ENCODE data around the gene FCN1. TPM values are rescaled to one million over a fixed set of nuclear protein-coding genes. Genes with fewer than 3 reads are reported as not detected.

Gene FCN1
- polyA plus RNA-seq, 1 of the 3 experiments (the other 2 are of a cell fraction): not detected

- no peak overlapping the region for H3K4me2 ChIP-seq
- no peaks in the 10 kb centered on the region for H3K27me3 ChIP-seq (ENCODE audit: insufficient read depth)
- no peaks in the 10 kb centered on the region for H3F3A ChIP-seq (replicated peaks; ENCODE audit: insufficient read depth)
- H3K9me3 ChIP-seq: no peaks in the 10 kb centered on the region
- no peaks in the 10 kb centered on the region for H4K20me1 ChIP-seq (ENCODE audit: insufficient read depth)
- no peaks in the 10 kb centered on the region for H3K9me2 ChIP-seq
- TF ChIP-seq SMC3 (IDR thresholded peaks at IDR 0.05; ENCODE audit: low read depth, low read length) (no peak), POLR2AphosphoS5 (IDR thresholded peaks at IDR 0.05; ENCODE audit: low read depth, low read length) (no peak), MAX (IDR thresholded peaks at IDR 0.05; ENCODE audit: low read depth) (no peak), USF2 (IDR thresholded peaks at IDR 0.05; ENCODE audit: borderline replicate concordance, low read depth, low read length) (no peak), CHD2 (IDR thresholded peaks at IDR 0.05; ENCODE audit: low read length, partially characterized antibody) (no peak), GABPA (IDR thresholded peaks at IDR 0.05; ENCODE audit: low read depth) (no peak), IRF3 (IDR thresholded peaks at IDR 0.05; ENCODE audit: low read depth, low read length) (no peak), NRF1 (IDR thresholded peaks at IDR 0.05; ENCODE audit: low read depth, low read length) (no peak), PBX3 (IDR thresholded peaks at IDR 0.05) (no peak), JUND (IDR thresholded peaks at IDR 0.05) (no peak), NFIC (IDR thresholded peaks at IDR 0.05; ENCODE audit: borderline replicate concordance) (no peak), ZBTB33 (IDR thresholded peaks at IDR 0.05; ENCODE audit: borderline replicate concordance, low read depth) (no peak), FOXM1 (IDR thresholded peaks at IDR 0.05; ENCODE audit: low read depth) (no peak), TEAD4 (IDR thresholded peaks at IDR 0.05; ENCODE audit: borderline replicate concordance, insufficient read depth) (no peak), YY1 (IDR thresholded peaks at IDR 0.05; ENCODE audit: low read depth) (no peak), SIN3A (IDR thresholded peaks at IDR 0.05; ENCODE audit: borderline replicate concordance, low read depth, low read length) (no peak), EZH2phosphoT487 (IDR thresholded peaks at IDR 0.05; ENCODE audit: borderline replicate concordance, low read depth) (no peak), GATA2 (CRISPR knock-in tag; IDR thresholded peaks at IDR 0.05) (no peak), USF1 (IDR thresholded peaks at IDR 0.05; ENCODE audit: borderline replicate concordance, low read depth) (no peak), FOXJ3 (CRISPR knock-in tag; IDR thresholded peaks at IDR 0.05) (no peak)
- H3K4me1 ChIP-seq (ENCODE audit: control insufficient read depth in 1 of 2, insufficient read depth in 2 of 2, low read depth in 1 of 2, low read length in 1 of 2): no peaks in the 10 kb centered on the region
- H3K36me3 ChIP-seq (replicated peaks in 1 of 2; ENCODE audit: control insufficient read depth in 1 of 2, insufficient read depth in 2 of 2, low read length in 1 of 2): no peaks in the 10 kb centered on the region
- no peak for DNase-seq
- no peak overlapping the region for H3K27ac ChIP-seq (ENCODE audit: low read depth in 2 of 2, low read length in 1 of 2)
- 55% methylated on average over 5 of the region's 5 CpGs for WGBS (ENCODE audit: low lambda C conversion rate)
- ChIA-PET POLR2A (no interaction called here), CTCF (no interaction called here)
- no peak overlapping the region for H3K9ac ChIP-seq
- no peak overlapping the region for H3K4me3 ChIP-seq (ENCODE audit: low read depth in 2 of 2, low read length in 1 of 2)
- H3K79me2 ChIP-seq (ENCODE audit: insufficient read depth): no peaks in the 10 kb centered on the region
- H2AFZ ChIP-seq (ENCODE audit: low read depth): no peak overlapping the region
Observed at GRCh38 chr9:134932606-134933005, 14.9 kb upstream of the FCN1 start.

Measured in SK-N-SH (cell line).